Stimulated activated CD8-positive, alpha-beta memory T cell treated with anti-CD3 and anti-CD28 coated beads, Interleukin-7, amount 100 ng/mL, for 1 hour (primary cell): ENCODE data around the gene AGTRAP.

Source experiments
- DNase-seq, 2 donors: peaks; one replicate each; pipeline ENCODE4 v3.0.0-alpha.2; 2020; ENCODE audit warnings: low read depth in 2 of 2

The AGTRAP gene

GRCh38 chr1:11800391-11800755, 64.4 kb downstream of the AGTRAP start:
- DNase-seq: no peak
